GM19239 (cell line): ENCODE measurements around the gene CREBRF.
"Not testable (repeated sequence)": the region's sequence is repeated elsewhere in the genome, so short reads cannot be mapped to it uniquely, and the experiment has no call there.

ENCODE experiments used
- DNase-seq: peaks from one replicate; pipeline ENCODE4 v3.0.0; 2011; ENCODE audit warnings: low spot score; ENCODE audit not compliant: insufficient read length
- FAIRE-seq: peaks from 2 replicates; lab custom pipeline; 2011; peaks lifted over from hg19 to GRCh38; lab: Jason Lieb, UNC

The CREBRF gene

DNA sequence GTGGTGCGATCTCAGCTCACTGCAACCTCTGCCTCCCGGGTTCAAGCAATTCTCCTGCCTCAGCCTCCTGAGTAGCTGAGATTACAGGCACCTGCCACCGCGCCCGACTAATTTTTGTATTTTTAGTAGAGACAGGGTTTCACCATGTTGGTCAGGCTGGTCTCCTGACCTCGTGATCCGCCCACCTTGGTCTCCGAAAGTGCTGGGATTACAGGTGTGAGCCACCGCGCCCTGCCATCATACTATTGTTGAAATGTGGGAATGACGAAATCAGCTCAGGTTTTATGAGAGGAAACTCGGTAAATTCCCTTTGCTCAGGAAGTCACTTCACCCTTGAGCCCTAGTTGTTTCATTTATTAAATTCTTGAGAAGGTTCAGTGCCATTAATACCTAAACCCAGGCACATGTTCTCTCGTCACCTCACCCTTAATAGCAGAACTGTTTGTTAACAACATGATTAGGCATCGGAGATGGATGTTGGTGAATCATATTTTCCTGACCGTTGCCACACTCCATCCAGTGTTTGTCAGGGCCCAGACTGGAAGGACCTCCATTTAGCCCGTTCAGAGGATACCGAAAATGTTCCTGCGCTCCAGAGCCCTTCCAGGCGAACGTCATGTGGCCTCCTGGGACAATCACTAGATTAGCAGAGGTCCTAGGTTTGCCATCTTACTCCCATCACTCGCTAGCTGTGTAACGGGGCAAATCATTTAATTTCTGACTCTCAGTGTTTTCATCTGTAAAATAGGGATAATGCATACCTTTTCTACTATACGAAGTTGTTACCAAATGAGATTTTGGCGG is 20.0 kb upstream of the CREBRF start:
- peak; percentile 77 for FAIRE-seq
- peak; percentile 38 for DNase-seq

DNA sequence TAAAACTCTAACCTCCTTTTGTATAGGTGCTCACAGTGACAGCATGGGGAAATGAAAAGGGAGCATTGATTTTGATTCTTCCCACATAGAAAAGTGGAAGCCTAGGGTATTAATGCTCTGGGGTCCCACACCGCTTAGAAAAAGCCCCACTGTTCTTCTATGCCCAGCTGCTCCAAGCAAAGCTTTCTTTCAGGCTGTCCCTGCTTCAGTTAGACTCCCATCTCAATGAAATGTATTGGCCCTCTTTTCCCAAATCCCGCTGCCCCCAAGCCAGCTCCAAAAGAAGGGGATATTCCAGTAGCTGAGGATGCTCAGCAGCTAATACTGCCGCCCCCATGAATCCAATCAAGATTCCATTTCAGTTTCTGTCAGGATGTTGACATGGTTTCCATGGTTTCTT is 17.0 kb upstream of the CREBRF start:
- FAIRE-seq (no peak), DNase-seq (no peak)

DNA sequence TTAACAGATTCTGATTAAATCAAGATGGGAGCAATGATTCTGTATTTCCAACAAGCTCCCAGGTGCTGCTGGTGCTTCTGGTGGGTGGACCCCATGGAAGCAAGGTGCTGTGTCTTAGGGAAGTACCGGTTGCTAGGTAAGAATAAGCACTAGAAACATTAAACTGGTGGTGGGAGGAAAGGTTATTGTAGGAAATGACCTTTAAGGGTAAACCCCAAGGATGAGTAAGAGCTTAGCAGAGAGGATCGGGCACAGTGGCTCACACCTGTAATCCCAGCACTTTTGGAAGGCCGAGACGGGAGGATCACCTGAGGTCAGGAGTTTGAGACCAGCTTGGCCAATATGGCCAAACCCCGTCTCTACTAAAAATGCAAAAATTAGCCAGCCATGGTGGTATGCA is 16.2 kb upstream of the CREBRF start:
- DNase-seq (no peak), FAIRE-seq (no peak)

DNA sequence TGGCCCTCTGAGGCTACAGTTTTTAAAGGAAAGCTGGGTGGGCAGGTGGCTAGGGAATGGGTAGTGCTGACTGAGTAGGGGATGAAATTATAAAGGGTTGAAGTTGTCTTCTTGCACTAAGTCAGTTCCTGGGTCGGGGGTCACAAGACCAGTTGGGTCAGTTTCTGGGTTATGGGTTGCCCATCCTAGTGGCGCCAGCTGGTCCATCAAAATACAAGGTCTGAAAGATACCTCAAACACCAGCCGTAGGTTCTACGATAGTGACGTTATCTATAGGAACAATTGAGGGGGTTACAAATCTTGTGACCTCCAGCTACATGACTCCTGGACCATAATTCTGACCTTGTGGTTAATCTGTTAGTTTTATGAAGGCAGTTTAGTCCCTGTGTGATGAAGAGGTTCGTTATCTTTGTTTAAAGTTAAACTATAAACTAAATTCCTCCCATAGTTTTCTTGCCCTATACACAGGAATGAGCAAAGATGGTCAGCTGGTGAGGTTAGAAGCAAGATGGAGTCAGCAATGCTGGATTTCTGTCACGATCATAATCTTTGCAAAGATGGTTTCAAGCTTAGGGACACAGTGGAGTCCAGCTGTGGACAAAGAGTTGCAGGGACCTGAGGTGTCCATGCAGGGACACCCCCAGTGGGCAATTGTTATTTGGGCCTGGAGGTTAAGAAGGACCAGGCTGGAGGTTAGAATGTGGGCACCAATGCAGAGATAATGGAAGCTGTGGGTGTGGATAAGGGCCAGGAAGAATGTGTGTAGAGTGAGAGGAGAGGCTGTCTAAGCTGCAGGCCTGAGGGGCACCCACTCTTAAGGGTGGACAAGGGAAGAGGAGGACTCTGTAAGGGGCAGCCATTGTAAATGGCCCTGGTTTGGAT is 14.0 kb upstream of the CREBRF start:
- no peak for DNase-seq
- FAIRE-seq = no peak

DNA sequence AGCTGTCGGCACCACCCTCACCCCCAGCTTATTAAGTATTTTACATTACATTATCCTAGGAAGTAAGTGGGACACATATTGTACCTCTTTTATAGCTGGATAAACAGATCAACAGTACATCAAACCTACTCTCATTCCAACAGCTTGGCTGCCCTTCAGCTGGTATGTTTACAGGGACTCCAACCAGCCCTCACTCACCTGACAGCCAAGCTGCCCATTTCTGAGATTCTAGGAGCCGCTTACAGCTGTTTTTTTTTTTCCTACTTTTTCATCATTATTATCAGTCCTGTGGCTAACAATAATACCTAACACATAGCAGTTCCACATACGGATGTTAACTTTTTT is 13.4 kb upstream of the CREBRF start:
- DNase-seq = no peak
- no peak for FAIRE-seq

DNA sequence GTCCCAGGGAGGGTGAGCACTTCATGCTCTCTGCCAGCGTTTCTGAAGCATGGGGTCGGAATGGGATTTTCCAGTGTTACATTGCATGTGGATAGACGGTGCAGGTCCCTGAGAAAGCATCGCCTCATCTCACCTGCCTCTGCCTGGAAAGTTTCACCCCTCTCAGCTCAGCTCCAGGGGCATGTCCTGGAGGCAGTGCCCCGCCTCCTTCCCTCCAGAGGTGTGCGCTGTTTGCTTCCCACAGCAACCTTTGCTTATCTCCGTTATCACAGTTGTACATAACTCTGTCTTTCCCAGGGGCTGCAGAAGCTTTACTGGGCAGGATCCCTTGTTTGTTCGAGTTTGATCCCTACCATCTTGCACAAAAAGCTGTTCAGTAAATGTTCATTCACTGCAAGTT is 10.7 kb upstream of the CREBRF start:
- DNase-seq = no peak
- FAIRE-seq = no peak

DNA sequence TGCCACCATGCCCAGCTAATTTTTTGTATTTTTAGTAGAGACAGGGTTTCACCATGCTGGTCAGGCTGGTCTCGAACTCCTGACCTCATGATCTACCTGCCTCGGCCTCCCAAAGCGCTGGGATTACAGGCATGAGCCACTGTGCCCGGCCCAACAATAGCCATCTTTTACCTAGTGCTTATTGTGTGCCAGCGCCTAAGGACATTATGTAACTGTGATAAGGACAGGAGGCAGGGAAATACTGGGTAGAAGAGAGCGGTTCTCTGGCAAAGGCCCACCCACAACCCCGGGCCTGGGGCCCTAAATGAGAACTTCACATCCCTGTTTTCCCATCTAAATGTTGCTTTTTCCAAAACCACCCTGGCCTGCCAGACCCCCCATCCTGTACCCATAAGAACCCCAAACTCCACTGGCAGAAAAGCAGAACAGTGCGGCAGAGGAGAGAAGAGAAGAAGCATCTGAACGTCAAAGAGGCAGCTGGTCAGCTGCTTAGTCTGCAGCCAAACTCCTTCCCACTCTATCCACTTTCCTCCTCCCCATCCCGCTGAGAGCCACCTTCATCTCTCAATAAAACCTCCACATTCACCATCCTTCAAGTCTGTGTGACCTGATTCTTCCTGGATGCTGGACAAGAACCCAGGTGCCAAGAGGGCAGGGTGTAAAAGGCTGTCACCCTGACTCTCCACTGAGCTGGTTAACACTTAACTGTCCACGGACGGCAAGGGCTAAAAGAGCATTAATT is 8.9 kb upstream of the CREBRF start:
- not testable (repeated sequence) for FAIRE-seq

DNA sequence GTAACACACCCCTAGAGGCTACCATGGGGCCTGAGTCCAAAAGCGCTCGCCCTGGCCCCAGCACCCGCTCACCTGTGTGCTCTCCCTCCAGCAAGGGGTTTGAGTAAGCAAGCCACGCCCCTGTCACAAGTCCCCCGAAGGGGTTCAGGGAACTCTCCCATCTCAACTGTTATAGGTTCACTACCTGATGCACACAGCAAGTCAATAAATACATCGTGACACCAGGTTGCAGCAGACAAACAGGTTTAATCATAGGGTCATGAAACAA is 8.4 kb upstream of the CREBRF start:
- DNase-seq (no peak), FAIRE-seq (no peak)

More for the DNA sequence above, 8.9 kb upstream of the CREBRF start:
- not testable (repeated sequence) for DNase-seq

DNA sequence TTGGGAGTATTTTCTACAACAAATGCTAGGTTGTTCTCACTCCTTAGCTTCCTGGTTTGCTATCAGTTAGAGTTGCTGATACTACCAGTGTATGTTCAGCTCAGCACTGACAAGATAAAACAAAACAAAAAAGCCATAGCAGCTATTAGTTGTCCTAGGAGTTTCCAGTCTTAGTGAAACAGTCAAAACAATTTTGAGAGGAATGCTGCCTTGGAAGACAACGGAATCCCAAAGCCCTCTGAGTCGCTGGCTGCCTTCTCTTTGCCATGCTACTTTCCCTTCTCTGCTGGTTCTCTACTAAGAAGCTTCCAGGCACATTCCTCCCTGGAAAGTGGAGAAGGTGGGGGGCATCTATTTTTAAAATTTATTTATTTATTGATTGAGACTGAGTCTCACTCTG is 5.4 kb upstream of the CREBRF start:
- FAIRE-seq = no peak
- DNase-seq = no peak

DNA sequence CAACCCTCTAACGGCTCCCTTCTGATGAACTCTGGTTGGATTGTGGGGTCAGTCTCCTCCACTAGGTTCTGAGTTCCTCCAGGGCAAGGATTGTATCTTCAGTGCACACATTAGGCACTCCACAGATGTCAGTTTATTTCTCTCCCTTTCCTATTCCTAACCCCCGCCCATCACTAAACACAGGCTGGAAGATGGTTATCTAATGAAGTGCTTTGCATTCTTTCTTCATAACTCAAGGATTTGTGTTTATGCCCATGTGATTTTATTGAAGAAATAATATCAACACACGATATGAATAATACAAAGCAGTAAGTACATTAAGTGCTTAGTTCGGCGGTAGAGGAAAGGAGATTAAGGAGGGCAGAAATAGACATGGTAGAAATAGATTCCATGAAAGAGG is 4.4 kb upstream of the CREBRF start:
- DNase-seq (no peak), FAIRE-seq (no peak)

DNA sequence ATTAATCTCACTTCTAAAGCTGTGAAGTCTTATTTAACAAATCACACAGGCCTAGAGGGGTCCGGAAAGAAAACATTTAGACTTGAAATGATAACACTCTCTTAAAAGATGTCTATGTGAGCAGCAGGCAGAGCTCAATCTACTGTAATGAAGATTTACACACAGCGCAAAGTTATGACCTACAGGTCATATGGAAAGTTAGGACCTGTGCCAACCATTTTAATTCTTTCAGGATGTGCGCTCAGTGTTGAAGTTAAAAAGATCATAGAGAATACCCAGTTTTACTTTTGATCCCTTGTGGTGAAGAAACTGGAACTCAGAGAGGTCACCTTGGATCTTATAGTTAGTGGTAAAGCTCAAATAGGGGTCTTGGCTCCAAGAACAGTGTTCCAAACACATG is 3.1 kb upstream of the CREBRF start:
- no peak for DNase-seq
- peak; percentile 69 for FAIRE-seq

DNA sequence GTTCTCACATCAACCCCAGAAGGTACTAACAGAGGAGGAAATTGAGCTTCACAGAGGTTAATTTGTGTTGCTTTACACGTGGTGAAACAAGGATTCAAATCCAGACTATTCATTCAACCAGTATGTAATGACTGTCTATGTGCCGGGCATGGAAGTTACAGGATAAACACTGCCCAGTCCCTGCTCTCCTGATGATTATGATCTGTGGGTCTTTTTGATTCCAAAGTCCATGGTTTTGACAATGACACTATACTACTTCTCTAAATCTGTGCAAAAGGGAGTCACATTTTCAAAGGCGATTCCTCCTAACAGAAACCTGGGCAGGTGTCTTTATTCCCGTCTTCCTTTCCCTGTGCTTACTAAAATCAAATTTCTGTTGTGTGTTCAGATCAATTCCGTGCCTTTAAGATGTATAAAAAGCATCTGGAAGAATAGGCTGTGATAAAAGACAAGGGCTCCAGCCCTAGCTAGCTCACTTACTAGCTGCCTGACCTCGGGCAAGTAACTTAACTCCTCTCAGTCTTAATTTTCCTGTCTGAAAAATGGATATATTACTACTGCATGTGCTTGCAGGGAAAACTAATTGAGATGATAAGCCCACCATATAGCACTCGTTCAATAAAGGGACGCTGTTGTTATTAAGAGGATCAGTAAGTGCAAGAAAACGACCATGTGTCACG is 970 bp upstream of the CREBRF start:
- DNase-seq (no peak), FAIRE-seq (peak; percentile 14)

DNA sequence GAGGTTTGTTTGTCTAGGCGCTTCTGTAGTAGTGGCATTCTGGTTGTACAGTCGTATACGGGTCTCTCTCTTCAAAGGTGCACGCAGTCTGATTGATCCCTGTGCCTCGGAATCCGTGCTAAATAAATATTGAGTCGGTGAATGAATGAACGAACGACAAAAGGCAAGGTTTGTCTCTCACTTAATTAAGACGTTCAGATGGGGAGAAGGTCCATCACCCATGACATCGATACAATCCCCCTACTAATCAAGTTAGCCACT is 500 bp upstream of the CREBRF start:
- FAIRE-seq = no peak

DNA sequence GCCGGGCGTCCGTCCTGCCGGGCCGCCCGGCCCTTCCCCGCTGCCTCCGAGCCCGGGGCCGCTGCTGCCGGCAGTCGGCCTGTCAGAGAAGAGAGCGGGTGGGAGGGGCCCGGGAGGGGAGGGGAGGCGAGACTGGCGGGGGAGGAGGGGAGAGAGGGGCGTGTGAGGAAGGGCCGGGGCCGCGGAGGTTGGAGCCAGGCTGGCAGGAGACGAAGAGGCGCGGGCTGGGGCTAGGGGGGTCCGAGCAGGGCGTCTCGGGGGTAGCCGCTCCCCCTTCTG is 570 bp downstream of the CREBRF start:
- DNase-seq (no peak), FAIRE-seq (no peak)

More for the DNA sequence above, 500 bp upstream of the CREBRF start:
- no peak for DNase-seq

DNA sequence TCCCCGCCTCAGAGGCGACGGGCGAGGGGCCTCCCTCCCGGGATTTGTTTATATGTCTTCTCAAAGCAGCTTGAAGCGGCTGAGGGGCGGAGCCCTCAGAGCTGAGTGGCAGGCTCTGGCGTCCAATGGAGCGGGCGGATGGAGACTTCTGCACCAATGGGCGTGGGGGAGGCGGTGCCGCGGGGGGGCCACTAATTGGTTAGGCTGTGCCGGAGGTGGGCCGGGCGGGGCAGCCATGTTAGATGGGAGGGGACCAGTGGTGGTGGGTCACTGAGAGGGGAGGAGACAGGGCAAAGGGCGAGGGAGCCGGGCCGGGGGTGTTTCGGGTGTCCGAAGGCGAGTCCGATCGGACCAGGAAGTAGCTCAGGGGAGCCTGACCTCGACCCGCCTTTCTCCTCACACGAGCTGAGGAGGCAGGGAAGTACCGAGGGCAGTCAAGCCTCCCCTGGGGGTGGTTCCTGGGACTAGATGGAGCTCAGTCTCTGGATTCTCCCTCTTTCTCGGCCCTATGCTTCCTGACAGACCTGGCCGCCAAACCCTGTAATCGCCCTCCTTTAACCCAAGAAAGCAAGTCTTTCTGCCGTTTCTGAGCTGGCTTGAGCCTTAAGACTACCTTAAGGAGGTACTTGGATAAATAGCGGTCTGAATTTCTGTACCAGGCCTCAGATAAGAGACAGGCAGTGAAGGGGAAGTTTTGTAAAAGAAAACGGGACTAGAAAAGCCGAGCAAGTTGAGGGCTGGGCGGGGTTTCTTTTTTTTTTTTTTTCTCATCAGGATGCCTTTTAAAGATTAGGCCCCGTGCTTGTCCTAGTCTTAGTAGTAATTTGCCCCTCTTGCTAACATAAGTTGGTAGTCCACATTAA is 1.1 kb downstream of the CREBRF start:
- FAIRE-seq (peak; percentile 98), DNase-seq (peak; percentile 82)

DNA sequence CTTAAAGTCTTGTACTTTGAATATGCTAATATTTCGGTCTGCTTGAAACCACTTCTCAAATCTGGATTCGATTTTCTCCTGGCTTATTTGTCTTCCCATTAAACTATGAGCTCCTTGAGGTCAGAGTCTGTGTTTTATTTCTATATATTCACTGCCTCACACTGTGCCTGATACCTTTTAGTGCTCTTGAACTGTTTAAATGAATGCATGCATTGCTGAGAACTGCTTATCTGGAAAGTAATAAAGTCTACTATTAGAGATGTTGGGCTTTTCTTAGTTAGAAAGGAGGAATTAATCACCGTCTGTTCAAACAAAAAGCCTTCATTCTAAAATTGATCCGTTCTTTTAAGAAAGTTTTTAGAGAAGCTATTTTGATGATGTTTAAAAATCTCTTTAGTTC is 6.0 kb downstream of the CREBRF start:
- DNase-seq (no peak), FAIRE-seq (no peak)

DNA sequence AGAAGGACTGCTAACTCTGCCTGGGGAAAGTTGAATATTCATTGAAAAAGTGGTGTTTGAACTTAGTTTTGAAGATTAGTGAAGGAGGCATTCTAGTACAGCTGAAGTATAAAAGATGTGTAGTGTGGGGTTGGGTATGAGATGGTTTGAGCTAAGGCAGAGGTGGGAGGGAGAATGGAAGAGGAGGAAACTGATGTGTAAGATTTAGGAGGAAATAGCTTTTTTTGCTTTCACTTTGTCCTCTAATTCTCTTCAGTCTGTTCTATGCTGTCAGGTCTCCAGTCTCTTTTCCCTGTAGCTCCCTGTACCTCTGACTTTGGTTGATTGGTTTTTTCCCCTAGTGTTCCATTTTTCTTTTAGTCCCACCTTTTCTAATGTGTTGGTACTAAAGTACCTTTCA is 9.0 kb downstream of the CREBRF start:
- peak; percentile 74 for FAIRE-seq
- peak; percentile 10 for DNase-seq

DNA sequence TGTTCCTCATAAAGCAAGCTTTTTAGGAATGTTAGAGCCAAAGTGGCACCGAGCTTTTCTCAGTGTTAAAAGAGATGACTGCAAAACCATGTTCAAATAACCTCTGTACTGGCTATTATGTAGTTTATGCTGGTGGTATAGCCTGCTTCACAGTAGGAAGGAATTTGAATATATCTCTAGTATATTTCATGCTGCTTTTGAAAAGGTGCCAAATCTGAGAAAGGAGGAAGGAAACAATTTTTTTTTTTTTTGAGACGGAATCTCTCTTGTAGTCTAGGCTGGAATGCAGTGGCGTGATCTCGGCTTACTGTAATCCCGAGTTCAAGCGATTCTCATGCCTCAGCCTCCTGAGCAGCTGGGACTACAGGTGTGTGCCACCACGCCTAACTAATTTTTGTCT is 13.5 kb downstream of the CREBRF start:
- no peak for DNase-seq
- FAIRE-seq = no peak

DNA sequence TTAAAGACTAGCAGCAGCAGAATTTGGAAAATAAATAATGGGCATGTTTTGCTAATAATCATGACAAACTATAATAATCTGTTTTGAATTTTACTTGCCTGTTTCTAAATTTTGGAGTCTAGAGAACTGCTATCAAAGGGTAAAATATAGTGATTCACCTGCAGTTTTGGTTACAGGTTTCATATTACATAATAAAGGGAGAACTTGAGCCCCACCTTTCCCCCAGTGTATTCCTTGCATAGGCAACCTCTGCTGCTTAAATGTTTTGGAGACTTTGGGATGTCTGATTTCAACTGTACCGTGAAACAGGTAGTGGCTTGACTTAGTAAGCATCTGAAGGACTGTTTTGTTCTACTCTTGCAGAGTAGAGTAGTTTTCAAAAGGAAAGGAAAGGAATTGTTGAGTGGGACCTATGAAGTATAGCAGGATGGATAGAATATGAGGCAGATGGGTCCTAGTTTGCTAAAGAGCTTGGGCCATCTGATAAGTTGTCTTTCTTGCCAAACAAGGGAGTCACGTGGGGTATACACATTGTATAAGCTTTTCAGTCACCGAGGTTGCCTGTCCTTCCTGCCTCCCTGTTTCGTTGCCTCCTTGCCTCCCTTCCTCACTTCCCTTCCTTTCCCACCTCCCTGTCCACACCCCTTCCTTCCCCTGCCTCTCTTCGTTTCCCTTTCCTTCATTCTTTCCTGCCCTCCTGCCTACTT is 19.1 kb downstream of the CREBRF start:
- DNase-seq (no peak), FAIRE-seq (no peak)

DNA sequence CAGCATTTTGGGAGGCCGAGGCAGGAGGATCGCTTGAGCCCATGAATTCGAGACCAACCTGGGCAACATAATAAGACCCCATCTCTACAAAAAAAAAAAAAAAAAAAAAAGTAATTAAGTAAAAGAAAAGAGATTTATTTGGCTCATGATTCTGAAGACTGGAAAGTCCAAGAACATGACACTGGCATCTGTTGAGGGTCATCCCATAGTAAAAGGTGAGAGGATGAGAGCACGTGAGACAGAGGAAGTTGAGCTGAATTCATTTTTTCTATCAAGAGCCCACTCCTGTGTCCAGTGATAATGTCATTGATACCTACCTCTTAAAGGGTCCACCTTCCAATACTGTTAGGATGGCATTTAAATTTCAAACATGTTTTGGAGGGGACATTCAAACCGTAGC is 19.8 kb downstream of the CREBRF start:
- DNase-seq = no peak
- FAIRE-seq = no peak
